ENCODE measurements around the gene KIAA1217.
A peak's percentile ranks its signal among the peaks of the same experiment; 100 is the strongest.

The KIAA1217 gene

GRCh38 chr10:24518981-24519597, 310.2 kb downstream of the KIAA1217 start:
- Histone ChIP-seq H3K27ac (replicated peaks; ENCODE audit: low read length) (no peak overlapping the region), H3K4me2 (ENCODE audit: insufficient read depth, low read length, poor library complexity, severe bottlenecking) (no peak overlapping the region), H3K4me3 (ENCODE audit: low read length in 2 of 2) (no peak overlapping the region), H3K4me1 (ENCODE audit: control insufficient read depth in 2 of 2, insufficient read depth in 1 of 2, low read depth in 1 of 2, low read length in 2 of 2) (peaks cover 3 to 6% of the 10 kb centered on the region in 2 donors), H3K14ac (ENCODE audit: low read length) (no peak overlapping the region), H2BK5ac (ENCODE audit: low read length) (no peak overlapping the region), H2AFZ (ENCODE audit: low read length) (peak overlapping the region; percentile 69), H2BK12ac (ENCODE audit: low read length) (no peak overlapping the region), H3K18ac (ENCODE audit: low read length) (no peak overlapping the region), H3K79me1 (ENCODE audit: low read depth, low read length) (peaks cover 2% of the 10 kb centered on the region), H3K9me3 (replicated peaks in 1 of 2; ENCODE audit: control insufficient read depth in 2 of 2, insufficient read depth in 1 of 2, low read depth in 1 of 2, low read length in 2 of 2) (no peaks in the 10 kb centered on the region), H3K36me3 (replicated peaks in 1 of 2; ENCODE audit: control insufficient read depth in 2 of 2, insufficient read depth in 2 of 2, low read length in 2 of 2) (no peaks in the 10 kb centered on the region), H3K4ac (ENCODE audit: low read length) (no peak overlapping the region), H2BK15ac (ENCODE audit: low read length) (no peak overlapping the region), H2AK5ac (ENCODE audit: low read depth, low read length) (no peak overlapping the region), H3K23ac (ENCODE audit: low read depth, low read length, poor library complexity) (no peak overlapping the region), H4K8ac (ENCODE audit: low read depth, low read length) (no peak overlapping the region), H3K27me3 (ENCODE audit: control insufficient read depth in 3 of 3, insufficient read depth in 3 of 3, low read depth in 1 of 3, low read length in 3 of 3) (no peaks in the 10 kb centered on the region), H2BK120ac (ENCODE audit: low read depth, low read length) (no peak overlapping the region), H4K91ac (ENCODE audit: low read depth, low read length, poor library complexity) (no peak overlapping the region), H3K9ac (ENCODE audit: low read depth, low read length, poor library complexity) (no peak overlapping the region)
- no CpG with 5 or more reads among the region's 15 CpGs for WGBS, 2 donors (ENCODE audit: extremely low coverage in 2 of 2, insufficient read length in 2 of 2, insufficient replicate concordance in 1 of 2)
- DNase-seq (ENCODE audit: low spot score), result peak; percentile 73

- Histone ChIP-seq H2AK5ac (ENCODE audit: low read depth, low read length) (no peak overlapping the region), H3K27ac (replicated peaks; ENCODE audit: low read length) (no peak overlapping the region), H3K4me2 (ENCODE audit: insufficient read depth, low read length, poor library complexity, severe bottlenecking) (peak overlapping the region; percentile 13), H3K14ac (ENCODE audit: low read length) (no peak overlapping the region), H3K9me3 (replicated peaks in 1 of 2; ENCODE audit: control insufficient read depth in 2 of 2, insufficient read depth in 1 of 2, low read depth in 1 of 2, low read length in 2 of 2) (peaks cover 0 to 3% of the 10 kb centered on the region in 2 donors), H3K79me1 (ENCODE audit: low read depth, low read length) (peaks cover 2% of the 10 kb centered on the region), H2BK12ac (ENCODE audit: low read length) (no peak overlapping the region), H3K27me3 (ENCODE audit: control insufficient read depth in 3 of 3, insufficient read depth in 3 of 3, low read depth in 1 of 3, low read length in 3 of 3) (no peaks in the 10 kb centered on the region), H3K4me1 (ENCODE audit: control insufficient read depth in 2 of 2, insufficient read depth in 1 of 2, low read depth in 1 of 2, low read length in 2 of 2) (peaks cover 3 to 6% of the 10 kb centered on the region in 2 donors), H4K8ac (ENCODE audit: low read depth, low read length) (no peak overlapping the region), H3K18ac (ENCODE audit: low read length) (no peak overlapping the region), H2BK15ac (ENCODE audit: low read length) (no peak overlapping the region), H3K9ac (ENCODE audit: low read depth, low read length, poor library complexity) (no peak overlapping the region), H3K36me3 (replicated peaks in 1 of 2; ENCODE audit: control insufficient read depth in 2 of 2, insufficient read depth in 2 of 2, low read length in 2 of 2) (peaks cover 0 to 5% of the 10 kb centered on the region in 2 donors), H3K23ac (ENCODE audit: low read depth, low read length, poor library complexity) (peak overlapping the region; percentile 14), H4K91ac (ENCODE audit: low read depth, low read length, poor library complexity) (no peak overlapping the region), H2BK5ac (ENCODE audit: low read length) (no peak overlapping the region), H2AFZ (ENCODE audit: low read length) (peak overlapping the region; percentile 3), H3K4me3 (ENCODE audit: low read length in 2 of 2) (no peak overlapping the region), H3K4ac (ENCODE audit: low read length) (no peak overlapping the region), H2BK120ac (ENCODE audit: low read depth, low read length) (no peak overlapping the region)
- DNase-seq (ENCODE audit: low spot score), result no peak
- no CpG with 5 or more reads among the region's 14 CpGs for WGBS, 2 donors (ENCODE audit: extremely low coverage in 2 of 2, insufficient read length in 2 of 2, insufficient replicate concordance in 1 of 2)
These were observed 311.0 kb downstream of the KIAA1217 start for GRCh38 chr10:24519950-24520349.

- no peak overlapping the region for H3K18ac ChIP-seq (ENCODE audit: low read length)
- no CpG with 5 or more reads among the region's 17 CpGs for WGBS, 2 donors (ENCODE audit: extremely low coverage in 2 of 2, insufficient read length in 2 of 2, insufficient replicate concordance in 1 of 2)
These were observed 315.4 kb downstream of the KIAA1217 start for GRCh38 chr10:24524314-24524713.

GRCh38 chr10:24526085-24526649, 317.2 kb downstream of the KIAA1217 start:
- no peak overlapping the region for H3K4ac ChIP-seq (ENCODE audit: low read length)
- no peak overlapping the region for H3K23ac ChIP-seq (ENCODE audit: low read depth, low read length, poor library complexity)
- H3K9ac ChIP-seq (ENCODE audit: low read depth, low read length, poor library complexity), result no peak overlapping the region
- H3K27ac ChIP-seq (replicated peaks; ENCODE audit: low read length), result no peak overlapping the region
- no peak overlapping the region for H4K8ac ChIP-seq (ENCODE audit: low read depth, low read length)
- H2BK120ac ChIP-seq (ENCODE audit: low read depth, low read length), result no peak overlapping the region
- peaks cover 0 to 4% of the 10 kb centered on the region in 2 donors for H3K9me3 ChIP-seq (replicated peaks in 1 of 2; ENCODE audit: control insufficient read depth in 2 of 2, insufficient read depth in 1 of 2, low read depth in 1 of 2, low read length in 2 of 2)
- no peak overlapping the region for H2BK5ac ChIP-seq (ENCODE audit: low read length)
- H2BK12ac ChIP-seq (ENCODE audit: low read length), result no peak overlapping the region
- H3K4me1 ChIP-seq (ENCODE audit: control insufficient read depth in 2 of 2, insufficient read depth in 1 of 2, low read depth in 1 of 2, low read length in 2 of 2), result no peaks in the 10 kb centered on the region
- H4K91ac ChIP-seq (ENCODE audit: low read depth, low read length, poor library complexity), result no peak overlapping the region
- no peak overlapping the region for H3K4me2 ChIP-seq (ENCODE audit: insufficient read depth, low read length, poor library complexity, severe bottlenecking)
- H2AFZ ChIP-seq (ENCODE audit: low read length), result no peak overlapping the region
- H2BK15ac ChIP-seq (ENCODE audit: low read length), result no peak overlapping the region
- no peak for DNase-seq (ENCODE audit: low spot score)
- no peak overlapping the region for H3K4me3 ChIP-seq (ENCODE audit: low read length in 2 of 2)
- H3K36me3 ChIP-seq (replicated peaks in 1 of 2; ENCODE audit: control insufficient read depth in 2 of 2, insufficient read depth in 2 of 2, low read length in 2 of 2), result peaks cover 0 to 10% of the 10 kb centered on the region in 2 donors
- no peaks in the 10 kb centered on the region for H3K79me1 ChIP-seq (ENCODE audit: low read depth, low read length)
- no peak overlapping the region for H2AK5ac ChIP-seq (ENCODE audit: low read depth, low read length)
- no peak overlapping the region for H3K14ac ChIP-seq (ENCODE audit: low read length)
- H3K18ac ChIP-seq (ENCODE audit: low read length), result no peak overlapping the region
- no CpG with 5 or more reads among the region's 13 CpGs for WGBS, 2 donors (ENCODE audit: extremely low coverage in 2 of 2, insufficient read length in 2 of 2, insufficient replicate concordance in 1 of 2)
- H3K27me3 ChIP-seq (ENCODE audit: control insufficient read depth in 3 of 3, insufficient read depth in 3 of 3, low read depth in 1 of 3, low read length in 3 of 3), result no peaks in the 10 kb centered on the region

More at GRCh38 chr10:24524314-24524713, 315.4 kb downstream of the KIAA1217 start:
- peaks cover 0 to 10% of the 10 kb centered on the region in 2 donors for H3K36me3 ChIP-seq (replicated peaks in 1 of 2; ENCODE audit: control insufficient read depth in 2 of 2, insufficient read depth in 2 of 2, low read length in 2 of 2)
- no peak overlapping the region for H3K23ac ChIP-seq (ENCODE audit: low read depth, low read length, poor library complexity)
- no peak overlapping the region for H4K91ac ChIP-seq (ENCODE audit: low read depth, low read length, poor library complexity)
- H4K8ac ChIP-seq (ENCODE audit: low read depth, low read length), result no peak overlapping the region
- H3K4me2 ChIP-seq (ENCODE audit: insufficient read depth, low read length, poor library complexity, severe bottlenecking), result no peak overlapping the region
- no peak for DNase-seq (ENCODE audit: low spot score)
- no peak overlapping the region for H2AFZ ChIP-seq (ENCODE audit: low read length)
- H3K27me3 ChIP-seq (ENCODE audit: control insufficient read depth in 3 of 3, insufficient read depth in 3 of 3, low read depth in 1 of 3, low read length in 3 of 3), result no peaks in the 10 kb centered on the region
- peaks cover 0 to 4% of the 10 kb centered on the region in 2 donors for H3K9me3 ChIP-seq (replicated peaks in 1 of 2; ENCODE audit: control insufficient read depth in 2 of 2, insufficient read depth in 1 of 2, low read depth in 1 of 2, low read length in 2 of 2)
- no peak overlapping the region for H2BK12ac ChIP-seq (ENCODE audit: low read length)
- H3K14ac ChIP-seq (ENCODE audit: low read length), result no peak overlapping the region
- no peak overlapping the region for H2BK15ac ChIP-seq (ENCODE audit: low read length)
- no peak overlapping the region for H3K4me3 ChIP-seq (ENCODE audit: low read length in 2 of 2)
- H2AK5ac ChIP-seq (ENCODE audit: low read depth, low read length), result no peak overlapping the region
- peaks cover 2% of the 10 kb centered on the region for H3K79me1 ChIP-seq (ENCODE audit: low read depth, low read length)
- H3K9ac ChIP-seq (ENCODE audit: low read depth, low read length, poor library complexity), result peak overlapping the region; percentile 2
- H3K27ac ChIP-seq (replicated peaks; ENCODE audit: low read length), result no peak overlapping the region
- H2BK120ac ChIP-seq (ENCODE audit: low read depth, low read length), result no peak overlapping the region
- H3K4me1 ChIP-seq (ENCODE audit: control insufficient read depth in 2 of 2, insufficient read depth in 1 of 2, low read depth in 1 of 2, low read length in 2 of 2), result peaks cover 2 to 4% of the 10 kb centered on the region in 2 donors
- H2BK5ac ChIP-seq (ENCODE audit: low read length), result no peak overlapping the region
- peak overlapping the region; percentile 28 for H3K4ac ChIP-seq (ENCODE audit: low read length)

Measured in neuronal stem cell (in vitro differentiated cells).